SH-SY5Y (cell line): ENCODE measurements around the gene SCARF1.

Experiments
- GATA2 ChIP-seq: IDR thresholded peaks from 2 replicates; pipeline ENCODE4 v1.6.1; 2011; ENCODE audit warnings: mild to moderate bottlenecking, low read depth, low read length
- GATA3 ChIP-seq: IDR thresholded peaks from 2 replicates; pipeline ENCODE4 v1.6.1; 2011; ENCODE audit warnings: low read depth, mild to moderate bottlenecking, low read length, moderate library complexity

GRCh38 chr17:1607971-1608320 lies 37.6 kb downstream of the SCARF1 start:
- TF ChIP-seq GATA2 (no peak), GATA3 (no peak)
